T-helper 2 cell (primary cell): ENCODE data around the gene INF2.
"Not testable (repeated sequence)": the region's sequence is repeated elsewhere in the genome, so short reads cannot be mapped to it uniquely, and the experiment has no call there.

Source experiments
- DNase-seq, 5 experiments: peaks; one replicate each; pipeline versions ENCODE4 v3.0.0 to v3.0.0-alpha.2; 2012 to 2022
- total RNA-seq, 2 donors: gene quantifications; one replicate each; lab custom pipeline; 2026; lab: John Stamatoyannopoulos, UW

INF2 gene
- 46.5 to 52.1 reads per million in 2 donors for total RNA-seq

DNA sequence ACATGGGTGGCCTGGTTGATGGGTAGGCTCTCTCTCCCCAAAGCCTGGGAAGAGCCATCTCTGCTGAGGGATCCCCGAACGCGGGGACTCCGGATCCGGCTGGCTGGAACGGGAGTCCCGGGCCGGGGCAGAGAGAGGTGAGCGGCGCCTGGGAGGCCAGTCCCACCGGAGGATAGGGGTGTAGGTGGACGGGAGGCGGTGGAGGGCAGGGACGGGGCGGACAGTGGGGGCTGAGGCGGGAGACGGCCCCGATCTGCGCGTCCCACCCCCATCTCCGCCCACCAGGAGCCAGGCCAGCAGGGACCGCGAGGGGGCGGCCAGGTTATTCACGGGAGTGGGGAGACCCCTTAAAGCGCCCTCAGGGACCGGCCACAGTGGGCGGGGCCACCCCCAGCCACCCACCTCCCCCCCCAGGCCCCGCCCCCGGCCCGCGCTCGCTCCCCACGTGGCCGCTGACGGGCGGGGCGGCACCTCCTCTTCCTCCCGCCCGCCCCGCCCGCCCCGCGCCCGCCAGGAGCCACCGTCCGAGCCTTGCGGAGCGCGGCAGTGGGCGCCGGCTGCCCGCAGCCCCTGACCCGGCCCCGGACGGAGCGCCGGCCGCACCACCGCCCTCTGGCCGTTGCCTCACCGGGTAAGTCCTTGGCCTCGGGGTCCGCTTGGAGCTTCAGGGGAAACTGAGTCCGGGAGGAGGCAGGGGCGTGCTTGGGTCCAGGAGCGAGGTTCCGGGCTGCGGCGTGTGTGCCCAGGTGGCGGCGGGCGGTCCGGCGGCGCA lies at the start of gene INF2:
TSS of gene INF2 (plus strand) at position 510 of the 772 bp plus-strand sequence. CDS start 11,748 bp downstream, outside the sequence.
- DNase-seq = peak in 3 of 5 experiments; percentile 45 to 76 (median 48)

DNA sequence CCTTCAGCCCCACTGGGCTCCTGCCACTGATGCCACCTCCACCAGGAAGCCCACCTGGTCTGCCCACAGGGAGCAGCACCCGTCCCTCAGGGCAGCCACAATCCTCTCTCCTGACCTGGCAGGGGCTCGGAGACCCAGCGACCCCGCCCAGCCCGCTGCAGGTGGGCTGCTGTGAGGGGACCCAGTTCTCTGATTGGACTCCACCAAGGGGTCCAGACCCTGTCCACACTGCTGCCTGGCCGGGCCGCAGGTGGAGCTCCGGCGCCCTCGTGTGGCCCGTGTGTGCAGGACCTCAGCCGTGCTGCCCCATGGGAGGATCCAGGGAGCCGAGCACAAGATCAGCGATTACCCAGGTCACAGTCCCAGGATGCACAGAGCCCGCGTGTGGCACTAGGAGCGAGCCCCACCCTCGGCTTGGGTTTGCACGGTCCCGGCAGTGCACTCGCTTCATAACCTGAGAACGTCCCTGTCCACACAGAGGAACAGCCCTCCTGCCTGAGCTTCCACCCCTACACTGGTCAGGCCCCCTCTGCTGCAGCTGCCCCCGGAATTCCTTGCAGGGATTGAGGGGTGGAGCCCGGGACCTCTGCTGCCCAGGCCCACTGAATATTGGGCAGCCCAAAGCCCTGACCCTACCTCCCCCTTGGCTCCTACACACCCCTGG lies 49.4 kb upstream of the INF2 start:
- peak in 3 of 5 experiments; percentile 22 to 29 (median 26) for DNase-seq

DNA sequence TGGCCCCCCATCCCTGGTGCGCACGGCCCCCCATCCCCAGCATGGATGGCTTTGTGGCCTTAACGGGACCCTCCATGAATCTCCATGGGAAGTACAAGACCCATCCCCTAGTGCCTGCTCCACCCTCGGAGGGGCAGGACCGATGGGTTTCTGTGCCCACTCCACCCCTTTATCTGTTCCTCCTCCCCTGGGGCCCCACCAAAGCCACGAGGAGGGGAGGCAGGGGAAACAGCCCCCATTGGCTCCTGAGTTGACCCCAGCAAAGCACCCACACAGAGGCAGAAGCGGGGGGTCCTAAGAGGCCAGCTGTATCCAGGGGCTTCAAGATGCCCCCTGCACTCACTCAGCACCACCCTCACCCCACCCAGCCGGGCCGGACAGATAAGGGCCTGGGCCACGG lies 48.7 kb upstream of the INF2 start:
- DNase-seq = no peak

DNA sequence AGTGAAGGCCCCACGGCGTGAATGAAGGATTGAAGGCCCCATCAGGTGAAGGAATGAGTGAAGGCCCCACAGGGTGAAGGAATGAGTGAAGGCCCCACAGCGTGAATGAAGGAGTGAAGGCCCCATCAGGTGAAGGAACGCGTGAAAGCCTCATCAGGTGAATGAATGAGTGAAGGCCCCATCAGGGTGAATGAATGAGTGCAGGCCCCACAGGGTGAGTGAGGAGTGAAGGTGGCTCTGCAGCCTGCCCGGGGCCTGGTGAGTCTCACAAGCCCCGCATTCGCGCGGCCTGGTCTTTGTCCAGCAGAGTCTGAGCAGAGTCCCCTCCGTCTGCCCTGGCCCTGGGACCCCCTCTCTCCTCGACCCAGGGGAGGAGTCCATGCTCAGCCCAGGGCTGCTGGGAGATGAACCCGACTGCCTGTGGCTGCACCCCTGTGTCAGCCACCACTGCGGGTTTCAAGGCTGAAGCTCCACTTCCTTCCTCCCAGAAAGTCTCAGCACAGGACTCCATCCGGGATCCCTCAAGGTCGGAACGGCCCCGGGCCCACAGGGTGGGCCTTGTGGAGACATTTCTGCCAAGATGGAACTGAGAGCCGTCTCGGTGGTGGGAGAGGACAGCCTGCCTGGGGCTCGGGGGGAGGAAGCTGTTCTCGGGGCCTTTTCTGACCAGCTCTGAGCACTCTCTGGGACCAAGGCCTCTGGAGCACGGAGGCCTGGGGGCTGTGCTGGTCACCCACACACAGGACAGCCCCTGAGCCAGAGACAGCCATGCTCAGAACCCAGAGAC lies 47.5 kb upstream of the INF2 start:
- DNase-seq = no peak

DNA sequence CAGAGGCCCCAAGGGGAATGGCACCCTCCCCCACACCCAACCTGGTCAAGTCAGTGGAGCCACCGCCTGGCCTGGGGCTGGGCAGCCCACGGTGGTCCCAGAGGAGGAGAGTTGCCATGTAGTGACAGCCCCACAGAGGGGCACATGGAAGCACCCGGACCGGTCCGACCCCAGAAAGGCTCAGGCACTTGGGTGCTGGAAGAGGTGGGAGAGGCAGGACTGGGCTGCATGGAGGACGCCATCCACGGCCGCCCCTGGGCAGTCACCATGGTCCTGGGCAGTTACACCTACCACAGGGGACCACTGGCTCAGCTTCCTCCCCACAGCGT lies 46.9 kb upstream of the INF2 start:
- DNase-seq = no peak

DNA sequence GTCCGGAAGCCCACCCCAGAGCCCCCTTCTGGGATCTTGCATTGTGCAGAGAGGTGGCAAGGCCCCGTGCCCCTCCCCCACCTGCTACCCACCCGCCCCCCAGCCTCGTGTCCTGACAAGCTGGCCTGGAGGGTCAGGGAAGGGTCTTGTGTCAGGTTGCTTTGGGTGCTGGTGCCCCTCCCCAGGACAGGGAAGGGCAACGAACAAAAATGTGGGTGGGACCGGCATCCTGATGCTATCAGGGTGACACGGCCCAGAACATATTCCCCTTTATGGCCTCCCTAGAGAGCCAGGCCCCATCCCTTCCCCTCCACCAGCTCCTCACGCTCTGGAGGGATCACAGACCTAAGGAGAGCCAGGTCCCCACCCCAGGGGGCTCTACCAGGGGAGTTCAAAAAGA lies 46.1 kb upstream of the INF2 start:
- DNase-seq = no peak

DNA sequence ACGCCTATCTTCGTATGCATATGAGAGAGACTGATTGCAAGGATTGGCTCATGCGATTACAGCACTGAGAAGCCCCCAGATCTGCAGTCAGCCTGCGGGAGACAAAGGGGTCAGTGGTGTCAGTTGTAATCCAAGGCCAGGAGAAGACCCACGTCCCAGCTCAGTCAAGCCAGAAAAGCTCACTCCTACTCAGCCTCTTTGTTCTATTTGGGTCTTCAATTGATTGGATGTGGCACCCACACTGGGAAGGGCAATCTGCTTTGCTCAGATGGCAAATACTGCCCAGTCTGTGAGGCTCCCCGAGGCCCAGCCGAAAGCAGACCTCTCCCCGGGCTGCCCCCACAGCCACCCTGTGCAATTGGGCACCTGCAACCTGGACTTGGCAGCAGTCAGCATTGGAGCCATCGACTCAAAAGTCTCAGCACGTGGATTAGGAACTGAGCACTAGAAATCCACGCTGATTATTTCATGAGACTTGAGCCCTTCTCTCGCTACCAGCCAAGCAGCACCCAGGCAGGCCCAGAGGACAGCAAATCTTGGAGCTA lies 45.3 kb upstream of the INF2 start:
- no peak for DNase-seq

DNA sequence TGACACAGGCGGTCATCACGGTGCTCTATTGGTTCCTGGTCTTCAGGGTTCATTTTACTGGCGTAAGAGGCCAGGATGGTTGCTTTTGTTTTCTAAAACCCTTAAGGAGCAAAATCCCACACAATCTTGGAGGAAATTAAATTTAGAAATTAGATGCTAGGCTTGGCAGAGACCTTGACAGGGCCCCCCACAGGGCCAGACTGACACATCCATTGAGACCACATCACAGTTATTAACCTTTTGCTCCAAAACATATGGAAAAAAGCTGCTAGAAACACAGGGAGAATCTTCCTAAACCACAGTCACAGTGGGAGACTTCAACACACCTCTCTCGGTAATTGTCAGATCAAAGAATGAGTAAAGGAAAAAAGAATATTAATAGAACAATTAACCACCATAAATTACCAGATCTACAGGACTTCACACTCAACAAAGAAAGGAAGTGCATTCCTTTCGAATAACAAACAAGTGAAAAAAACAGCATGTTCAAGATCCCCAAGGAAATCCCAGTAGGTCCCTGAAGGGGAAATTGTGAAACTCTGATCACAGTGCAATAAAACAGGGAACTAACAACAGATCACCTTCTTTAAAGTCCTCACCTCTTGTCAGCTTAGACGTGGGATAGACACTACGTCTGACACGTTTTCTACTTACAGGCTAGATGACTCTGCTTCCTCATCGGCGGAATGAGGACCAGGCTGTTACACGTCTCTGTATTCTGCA lies 44.6 kb upstream of the INF2 start:
- DNase-seq = no peak

DNA sequence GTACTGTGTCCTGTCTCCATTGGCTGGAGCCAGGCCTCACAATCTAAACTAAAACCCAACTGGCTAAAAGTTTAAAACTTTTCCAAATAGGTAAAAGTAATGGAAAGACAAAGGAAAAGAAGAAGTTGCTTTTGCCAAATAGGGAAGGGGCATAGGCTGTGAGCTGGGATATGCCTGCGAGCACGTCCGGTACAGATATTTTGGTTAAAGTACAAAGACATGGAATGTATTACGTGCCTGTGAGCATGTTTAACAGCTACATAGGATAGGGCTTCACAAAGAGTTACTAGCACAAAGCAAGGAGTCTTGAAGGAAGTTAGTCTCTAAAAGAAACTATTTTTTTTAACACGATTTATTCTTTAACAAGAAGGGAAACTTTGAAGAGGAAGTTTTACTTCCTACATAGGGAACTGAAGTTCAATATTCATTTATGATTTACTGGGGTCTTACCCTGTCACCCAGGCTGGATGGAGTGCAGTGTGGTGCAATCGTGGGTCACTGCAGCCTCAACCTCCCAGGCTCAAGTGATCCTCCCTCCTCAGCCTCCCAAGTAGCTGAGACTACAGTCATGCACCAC lies 41.9 kb upstream of the INF2 start:
- no peak for DNase-seq

DNA sequence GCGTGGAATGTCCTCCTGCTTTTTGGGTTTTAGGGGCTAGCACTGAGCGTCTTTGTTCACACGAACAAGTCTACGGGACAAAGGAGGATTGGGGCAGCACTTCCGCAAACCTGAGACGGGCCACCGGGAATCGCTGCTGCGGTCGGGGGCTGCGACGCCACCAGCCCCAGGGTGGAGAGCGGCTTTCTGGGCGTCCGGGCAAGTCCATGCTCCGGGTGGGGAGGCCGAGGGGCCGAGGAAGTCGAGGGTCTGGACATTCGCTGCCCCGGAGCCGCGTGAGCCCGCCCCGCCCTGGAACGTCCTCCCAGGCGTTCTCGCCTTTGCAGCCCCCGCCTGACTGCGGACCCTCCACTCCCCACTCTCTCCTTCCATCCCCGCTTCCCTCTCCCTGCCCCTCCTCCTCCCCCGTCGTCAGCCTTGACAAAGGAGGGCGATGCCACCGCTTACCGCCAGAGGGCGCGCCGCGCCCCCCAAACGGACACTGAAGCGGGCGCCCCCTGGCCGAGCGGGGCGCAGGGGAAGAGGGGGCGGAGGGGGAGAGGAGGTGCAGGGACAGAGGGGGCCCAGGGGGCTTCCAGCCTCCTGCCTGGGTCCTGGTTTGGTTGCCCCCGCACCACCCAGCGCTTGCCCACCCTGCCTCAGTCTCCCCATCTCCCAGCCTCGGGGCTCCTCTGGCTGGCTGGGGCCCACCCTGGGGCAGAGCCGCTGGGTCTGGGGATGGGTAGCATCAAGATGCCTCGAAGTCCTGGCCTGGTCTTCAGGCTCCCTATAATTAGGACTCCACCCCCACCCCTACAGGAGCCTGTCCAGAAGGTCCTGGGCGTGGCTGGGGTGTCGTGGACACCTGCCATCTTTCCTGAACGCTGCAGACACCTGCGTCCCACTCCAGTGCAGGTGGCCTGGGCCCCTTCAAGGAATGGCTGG lies 39.1 kb upstream of the INF2 start:
- peak; percentile 22 to 45 (median 40) for DNase-seq

DNA sequence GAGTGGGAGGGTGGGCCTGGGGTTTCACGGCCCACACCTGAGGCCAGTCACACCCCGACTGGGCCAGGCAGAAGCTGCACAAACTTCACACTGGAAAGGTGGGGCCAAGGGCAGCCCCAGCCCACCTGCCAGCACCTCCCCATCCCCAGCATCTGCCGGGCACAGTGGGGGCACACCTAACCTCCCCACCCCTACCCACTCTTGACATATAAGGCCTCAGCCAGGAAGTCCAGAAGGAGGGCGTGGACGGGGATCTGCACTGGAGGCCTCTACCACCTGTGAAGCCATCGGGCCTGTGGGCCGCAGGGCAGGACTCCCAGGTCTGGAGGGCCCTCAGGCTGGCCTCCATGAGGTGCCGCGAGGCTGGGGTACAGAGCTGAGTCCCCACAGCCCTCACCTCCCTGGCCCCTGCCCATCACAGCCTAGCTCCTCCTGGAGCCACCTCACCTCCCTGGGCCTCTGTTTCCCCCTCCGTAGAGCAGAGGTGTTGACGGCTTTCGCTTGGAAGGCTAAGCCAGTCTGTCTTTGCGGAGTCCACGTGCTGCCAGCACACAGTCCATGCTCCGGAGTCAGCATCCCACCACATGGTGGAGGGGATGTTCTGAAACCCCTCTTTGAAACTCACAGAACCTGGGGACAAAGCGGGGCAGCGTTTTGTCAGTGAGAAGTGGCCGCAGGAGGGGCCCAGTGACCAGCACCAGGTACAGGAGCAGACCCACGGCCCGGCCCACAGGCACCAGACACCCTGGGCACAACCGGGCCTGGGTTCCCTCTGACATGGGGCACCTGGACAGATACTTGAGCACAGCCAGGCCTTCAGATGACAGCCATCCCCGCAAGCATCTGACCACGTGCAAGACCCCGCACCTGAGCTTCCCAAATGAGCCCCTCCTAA lies 38.2 kb upstream of the INF2 start:
- no peak for DNase-seq

DNA sequence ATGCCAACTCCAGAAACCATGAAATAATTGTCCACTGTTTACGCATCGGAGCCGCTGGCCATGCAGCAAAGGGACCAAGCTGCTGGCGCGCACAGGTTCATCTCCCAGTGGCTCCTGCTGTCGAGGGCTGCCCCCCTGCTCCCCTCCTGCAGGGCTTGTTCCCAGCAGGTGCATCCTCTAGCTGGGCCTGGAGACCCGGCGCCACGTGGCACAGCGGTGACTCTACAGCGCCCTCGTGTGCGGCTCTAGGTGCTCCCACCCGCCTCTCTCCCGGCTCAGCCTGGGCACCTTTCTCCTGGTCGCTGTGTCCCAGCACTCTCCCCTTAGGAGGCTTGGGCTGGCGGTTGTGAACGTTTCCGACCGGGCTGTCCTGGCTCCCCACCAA lies 37.5 kb upstream of the INF2 start:
- DNase-seq = no peak

DNA sequence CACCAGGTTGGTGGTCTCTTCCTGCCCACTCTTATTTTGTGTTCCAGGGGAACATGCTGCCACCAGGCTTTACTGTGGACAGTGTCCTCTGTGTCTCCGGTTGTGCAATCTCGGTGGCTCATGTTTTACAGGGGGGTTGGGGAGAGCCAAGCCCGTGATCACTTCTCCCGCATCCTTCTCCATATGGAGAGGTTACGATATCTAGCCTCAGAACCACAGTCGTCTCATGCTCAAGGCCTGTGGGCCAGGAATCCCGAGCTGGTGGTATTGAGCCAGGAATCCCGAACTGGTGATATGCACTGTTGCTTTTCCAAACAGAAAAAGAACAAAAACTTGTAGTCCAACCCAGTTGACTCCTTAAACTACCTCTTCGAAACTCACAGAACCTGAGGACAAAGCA lies 37.0 kb upstream of the INF2 start:
- DNase-seq = no peak

DNA sequence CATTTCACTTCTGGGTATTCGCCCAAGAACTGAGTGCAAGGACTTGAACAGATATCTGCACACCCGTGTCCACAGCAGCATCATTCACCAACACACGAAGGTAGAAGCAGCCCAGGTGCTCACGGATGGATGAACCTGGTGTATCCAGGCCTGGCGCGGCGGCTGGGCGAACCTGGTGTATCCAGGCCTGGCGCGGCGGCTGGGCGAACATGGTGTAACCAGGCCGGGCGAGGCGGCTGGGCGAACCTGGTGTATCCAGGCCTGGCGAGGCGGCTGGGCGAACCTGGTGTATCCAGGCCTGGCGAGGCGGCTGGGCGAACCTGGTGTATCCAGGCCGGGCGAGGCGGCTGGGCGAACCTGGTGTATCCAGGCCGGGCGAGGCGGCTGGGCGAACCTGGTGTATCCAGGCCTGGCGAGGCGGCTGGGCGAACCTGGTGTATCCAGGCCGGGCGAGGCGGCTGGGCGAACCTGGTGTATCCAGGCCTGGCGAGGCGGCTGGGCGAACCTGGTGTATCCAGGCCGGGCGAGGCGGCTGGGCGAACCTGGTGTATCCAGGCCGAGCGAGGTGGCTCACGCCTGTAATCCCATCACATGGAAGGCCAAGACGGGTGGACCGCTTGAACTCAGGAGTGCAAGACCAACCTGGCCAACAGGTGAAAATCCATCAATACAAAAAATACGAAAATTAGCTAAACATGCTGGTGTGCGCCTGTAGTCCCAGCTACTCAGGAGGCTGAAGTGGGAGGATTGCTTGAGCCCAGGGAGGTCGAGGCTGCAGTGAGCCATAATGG lies 36.1 kb upstream of the INF2 start:
- not testable (repeated sequence) for DNase-seq

DNA sequence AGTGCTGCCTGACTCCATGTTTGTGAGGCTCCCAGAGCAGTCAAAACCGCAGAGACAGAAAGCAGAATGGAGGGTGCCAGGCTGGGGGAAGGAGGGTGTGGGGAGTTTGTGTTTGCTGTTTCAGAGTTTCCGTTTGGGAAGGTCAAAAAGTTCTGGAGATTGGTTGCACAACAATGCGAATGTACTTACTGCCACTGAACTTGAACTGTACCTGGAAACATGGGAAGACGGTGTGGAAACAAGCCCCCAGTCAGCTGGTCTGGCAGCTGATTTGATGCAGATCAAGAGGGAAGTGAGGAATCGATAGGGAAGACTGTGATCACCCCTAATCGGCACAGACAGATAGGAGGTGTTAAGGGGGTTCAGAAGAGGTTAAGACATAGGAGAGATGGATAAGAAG lies 35.3 kb upstream of the INF2 start:
- DNase-seq = no peak

DNA sequence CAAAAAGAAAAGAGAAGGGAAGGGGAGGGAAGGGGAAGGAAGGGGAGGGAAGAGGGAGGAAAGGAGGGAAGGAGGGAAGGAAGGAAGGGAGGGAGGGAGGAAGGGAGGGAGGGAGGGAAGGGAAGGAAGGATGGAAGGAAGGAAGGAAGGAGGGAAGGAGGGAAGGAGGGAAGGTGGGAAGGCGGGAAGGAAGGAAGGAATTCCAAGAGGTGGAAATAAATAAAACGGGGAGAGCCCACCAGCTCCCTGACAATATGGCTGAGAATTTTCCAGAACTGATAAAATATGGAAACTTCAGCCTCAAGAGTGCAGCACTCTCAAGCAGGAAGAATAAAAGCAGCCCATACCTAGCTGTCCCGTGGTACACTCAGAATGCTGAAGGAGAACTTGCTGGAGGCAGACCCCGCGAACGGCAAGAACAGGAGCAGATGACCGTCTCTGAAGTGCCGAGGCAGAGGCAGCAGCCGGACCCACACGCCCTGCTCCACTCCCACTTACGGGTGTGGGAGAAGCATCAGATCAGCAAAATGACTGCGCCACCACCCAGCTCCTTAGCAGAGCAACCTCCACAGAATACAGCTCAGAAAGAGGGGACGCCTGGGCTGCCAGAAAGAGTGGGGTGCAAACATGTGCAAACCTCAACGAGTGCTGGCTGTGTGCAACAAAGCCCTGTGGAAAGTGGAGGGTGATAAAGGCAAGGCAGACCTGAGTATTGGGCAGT lies 34.1 kb upstream of the INF2 start:
- no peak for DNase-seq

DNA sequence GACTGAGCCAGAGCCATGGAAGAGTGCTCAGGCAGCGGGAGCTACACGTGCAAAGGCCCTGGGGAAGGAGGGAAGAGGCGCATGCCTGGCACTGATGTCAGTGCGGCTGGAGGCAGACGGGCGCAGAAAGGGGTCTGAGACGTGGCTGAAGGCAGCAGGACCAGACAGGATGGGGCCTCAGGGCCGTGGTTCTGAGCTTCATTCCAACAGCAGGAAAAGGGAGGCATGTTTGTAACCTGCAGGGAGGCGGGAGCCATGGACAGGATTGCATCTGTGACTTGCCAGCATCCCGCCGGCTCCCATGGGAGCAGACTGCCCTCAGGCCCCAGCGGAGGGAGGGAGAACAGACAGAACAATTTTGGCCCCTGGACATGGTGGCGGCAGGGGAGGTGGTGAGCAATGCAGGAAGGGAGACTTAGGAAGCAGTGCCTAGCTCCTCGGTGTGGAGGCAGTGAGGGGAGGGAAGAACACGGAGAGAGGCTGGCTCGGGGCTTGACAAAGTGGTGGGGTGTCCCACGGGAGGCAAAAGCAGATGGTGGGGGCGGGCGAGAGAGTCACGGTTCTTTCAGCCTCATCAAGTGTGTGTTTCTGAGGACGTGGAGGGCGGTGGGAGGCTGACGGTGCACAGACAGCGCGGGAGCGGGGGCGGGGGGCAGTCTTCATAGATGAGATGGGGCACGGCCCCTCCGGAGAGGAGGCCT lies 33.3 kb upstream of the INF2 start:
- no peak for DNase-seq

DNA sequence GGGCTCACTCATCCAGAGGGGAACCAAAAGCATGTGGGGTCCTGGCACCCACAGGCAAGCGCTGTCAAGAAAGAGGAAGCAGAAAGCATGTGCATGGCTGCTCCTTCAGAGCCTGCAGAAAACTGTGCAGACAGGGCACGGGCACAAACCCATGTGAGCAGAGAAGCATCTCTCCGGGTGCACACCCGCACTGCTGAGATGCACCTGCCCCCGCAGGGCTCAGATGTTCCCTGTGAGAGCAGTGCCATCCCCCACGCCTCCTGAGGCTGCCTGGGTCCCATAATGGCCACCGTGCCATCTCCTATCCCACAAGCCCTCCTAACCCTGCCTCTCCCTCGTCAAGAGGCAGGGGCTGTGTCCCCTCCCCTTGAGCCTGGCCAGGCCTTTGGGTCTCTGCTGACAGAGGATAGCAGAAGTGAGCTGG lies 32.3 kb upstream of the INF2 start:
- no peak for DNase-seq
